CD4-positive, alpha-beta T cell (primary cell): ENCODE results near the gene CCDC50. TPM values are rescaled to one million over a fixed set of nuclear protein-coding genes. Genes with fewer than 3 reads are reported as not detected.

Experiments
- ATAC-seq: fragments of 200-7000 bp; cut with Tn5 transposase; one replicate; pipeline ENCODE4 v1.10.0; 2022; ENCODE audit warnings: mild to moderate bottlenecking; ENCODE audit not compliant: poor library complexity
- CTCF ChIA-PET: fragments of 350-600 bp; sonication (Branson Sonifier 250); formaldehyde crosslinking; loops from one replicate; lab custom pipeline; 2021; ENCODE audit warnings: antibody characterized with exemption, inconsistent platforms; lab: Charles Lee
- POLR2A ChIA-PET: fragments of 350-600 bp; sonication (Branson Sonifier 250); formaldehyde crosslinking; loops from one replicate; lab custom pipeline; 2021; ENCODE audit warnings: antibody characterized with exemption, inconsistent platforms; lab: Charles Lee
- DNase-seq, 14 experiments: peaks; one replicate each; pipeline ENCODE4 v3.0.0-alpha.2; 2013 to 2020; ENCODE audit warnings: mixed read lengths in 2 of 14
- H3K27ac ChIP-seq, 2 donors: one replicate each; pipeline versions ENCODE4 v1.5.1 to v1.7.0; 2013; ENCODE audit warnings: low read length in 2 of 2, low read depth in 1 of 2, mild to moderate bottlenecking in 1 of 2
- H3K27me3 ChIP-seq, 2 experiments: 1 replicate in 1 of 2; 2 replicates in 1 of 2; pipeline versions ENCODE4 v1.6.1 to v1.7.0; 2013; ENCODE audit warnings: low read length in 2 of 2, control low read depth in 1 of 2, mild to moderate bottlenecking in 1 of 2, moderate library complexity in 1 of 2; ENCODE audit not compliant: insufficient read depth in 2 of 2, control insufficient read depth in 1 of 2
- H3K36me3 ChIP-seq: one replicate; pipeline ENCODE4 v1.6.1; 2013; ENCODE audit warnings: low read length, control low read depth; ENCODE audit not compliant: insufficient read depth
- H3K4me1 ChIP-seq: one replicate; pipeline ENCODE4 v1.6.1; 2013; ENCODE audit warnings: low read length, control low read depth; ENCODE audit not compliant: insufficient read depth
- H3K4me3 ChIP-seq: one replicate; pipeline ENCODE4 v1.5.1; 2013; ENCODE audit warnings: mild to moderate bottlenecking, low read length, moderate library complexity
- H3K9me3 ChIP-seq, 2 experiments: 1 replicate in 1 of 2; 2 replicates in 1 of 2; pipeline versions ENCODE4 v1.6.1 to v1.7.0; 2013; ENCODE audit warnings: low read length in 2 of 2, mild to moderate bottlenecking in 2 of 2, control low read depth in 1 of 2, moderate library complexity in 1 of 2; ENCODE audit not compliant: control insufficient read depth in 1 of 2, insufficient read depth in 1 of 2
- H3K27ac Mint-ChIP-seq: one replicate; pipeline ENCODE4 v1.8.0; 2020; ENCODE audit warnings: mixed read lengths
- H3K27me3 Mint-ChIP-seq: one replicate; pipeline ENCODE4 v1.8.0; 2021; ENCODE audit warnings: mixed read lengths
- H3K36me3 Mint-ChIP-seq: one replicate; pipeline ENCODE4 v1.8.0; 2021; ENCODE audit warnings: low read depth, mixed read lengths
- H3K4me1 Mint-ChIP-seq: one replicate; pipeline ENCODE4 v1.8.0; 2021; ENCODE audit warnings: low read depth, mixed read lengths
- H3K4me3 Mint-ChIP-seq: one replicate; pipeline ENCODE4 v1.8.0; 2020; ENCODE audit warnings: mild to moderate bottlenecking, mixed read lengths
- H3K9me3 Mint-ChIP-seq: one replicate; pipeline ENCODE4 v1.8.0; 2020; ENCODE audit warnings: mixed read lengths
- CTCF ChIP-seq: fragments of 200-600 bp; IDR thresholded peaks from one replicate; pipeline ENCODE4 v1.8.0; 2022; ENCODE audit warnings: antibody characterized with exemption, mild to moderate bottlenecking
- intact Hi-C, 2 experiments: fragments of 100-400 bp; cut with DNase I in 1 of 2; cut with micrococcal nuclease in 1 of 2; formaldehyde crosslinking; loops; one replicate each; pipeline versions ENCODE4 v1.15.1 to v1.9.0; 2023 to 2025; cut with DNase I, micrococcal nuclease
- total RNA-seq, 174 experiments: library from RNA in 2 of 174; stranded (reverse) in 2 of 174; gene quantifications; one replicate each; pipeline ENCODE4 v1.2.3 and lab custom pipeline; 2021 to 2026

The CCDC50 gene
- total RNA-seq, 2 experiments from 2014 or later = 16.7 to 16.8 TPM

- CTCF ChIA-PET = interaction anchor here (0.5 kb wide), 1 partner anchor 69 kb away, joined by 3 read pairs; no protein-coding TSS in a partner anchor
- Mint-ChIP-seq H3K4me3 (no peak overlapping the region), H3K36me3 (no peaks in the 10 kb centered on the region), H3K27ac (no peak overlapping the region), H3K9me3 (no peaks in the 10 kb centered on the region), H3K4me1 (no peaks in the 10 kb centered on the region), H3K27me3 (peaks cover 4% of the 10 kb centered on the region)
- H3K27me3 ChIP-seq = no peaks in the 10 kb centered on the region
- DNase-seq (no peak), ATAC-seq (no peak)
- no peak for TF ChIP-seq CTCF
- H3K4me1 ChIP-seq = no peaks in the 10 kb centered on the region
- H3K27ac ChIP-seq = no peak overlapping the region
- intact Hi-C loops = no loop called here
- no peaks in the 10 kb centered on the region for H3K36me3 ChIP-seq
- no peak overlapping the region for H3K4me3 ChIP-seq
- peaks cover 0 to 9% of the 10 kb centered on the region in 2 experiments for H3K9me3 ChIP-seq
- POLR2A ChIA-PET = no interaction called here
These were observed 8.0 kb upstream of the CCDC50 start for GRCh38 chr3:191321019-191321767.

- DNase-seq (no peak), ATAC-seq (no peak)
- H3K4me1 Mint-ChIP-seq = peaks cover 11% of the 10 kb centered on the region
- intact Hi-C loops = no loop called here
- Histone ChIP-seq H3K27ac (no peak overlapping the region), H3K4me3 (no peak overlapping the region), H3K27me3 (peaks cover 0 to 5% of the 10 kb centered on the region in 2 experiments), H3K4me1 (no peaks in the 10 kb centered on the region), H3K9me3 (peaks cover 0 to 9% of the 10 kb centered on the region in 2 experiments), H3K36me3 (no peaks in the 10 kb centered on the region)
- H3K36me3 Mint-ChIP-seq = no peaks in the 10 kb centered on the region
- H3K4me3 Mint-ChIP-seq = no peak overlapping the region
- no peak for TF ChIP-seq CTCF
- H3K9me3 Mint-ChIP-seq = no peaks in the 10 kb centered on the region
- no peak overlapping the region for H3K27ac Mint-ChIP-seq
- ChIA-PET CTCF (no interaction called here), POLR2A (no interaction called here)
- H3K27me3 Mint-ChIP-seq = peaks cover 5% of the 10 kb centered on the region
These were observed 4.3 kb upstream of the CCDC50 start for GRCh38 chr3:191324936-191325335.

GRCh38 chr3:191327526-191327925, 1.7 kb upstream of the CCDC50 start:
- POLR2A ChIA-PET = no interaction called here
- H3K27ac ChIP-seq = no peak overlapping the region
- H3K9me3 ChIP-seq = peaks cover 0 to 10% of the 10 kb centered on the region in 2 experiments
- H3K27ac Mint-ChIP-seq = no peak overlapping the region
- CTCF ChIA-PET = no interaction called here
- H3K27me3 Mint-ChIP-seq = peaks cover 9% of the 10 kb centered on the region
- no peak overlapping the region for H3K4me3 ChIP-seq
- peaks cover 26% of the 10 kb centered on the region for H3K4me1 Mint-ChIP-seq
- no peak for TF ChIP-seq CTCF
- peak overlapping the region; percentile 36 for H3K4me3 Mint-ChIP-seq
- intact Hi-C loops = no loop called here
- H3K9me3 Mint-ChIP-seq = no peaks in the 10 kb centered on the region
- no peak for DNase-seq
- H3K36me3 Mint-ChIP-seq = no peaks in the 10 kb centered on the region
- no peak for ATAC-seq
- no peaks in the 10 kb centered on the region for H3K36me3 ChIP-seq
- H3K4me1 ChIP-seq = no peaks in the 10 kb centered on the region
- peaks cover 0 to 5% of the 10 kb centered on the region in 2 experiments for H3K27me3 ChIP-seq
